Hepatocyte (in vitro differentiated cells): ENCODE measurements around the gene LUC7L2. TPM values are rescaled to one million over a fixed set of nuclear protein-coding genes. Genes with fewer than 3 reads are reported as not detected.

ENCODE experiments used
- DNase-seq: peaks from one replicate; pipeline ENCODE4 v3.0.0-alpha.2; 2016; ENCODE audit warnings: low spot score
- H2AFZ ChIP-seq: fragments of 200-600 bp; sonication (generic); 2 replicates; pipeline ENCODE4 v1.6.0; 2016; ENCODE audit warnings: antibody characterized with exemption, mild to moderate bottlenecking
- H3K27ac ChIP-seq: fragments of 200-600 bp; sonication (generic); 2 replicates; pipeline ENCODE4 v1.5.1; 2016; ENCODE audit warnings: mild to moderate bottlenecking
- H3K27me3 ChIP-seq: fragments of 200-600 bp; sonication (generic); 2 replicates; pipeline ENCODE4 v1.6.1; 2016
- H3K36me3 ChIP-seq: fragments of 200-600 bp; sonication (generic); replicated peaks from 2 replicates; pipeline ENCODE4 v1.5.1; 2016; ENCODE audit warnings: low read depth; ENCODE audit not compliant: insufficient read depth
- H3K4me1 ChIP-seq: fragments of 200-600 bp; sonication (generic); 2 replicates; pipeline ENCODE4 v1.5.1; 2016; ENCODE audit warnings: mild to moderate bottlenecking, moderate library complexity; ENCODE audit not compliant: insufficient read depth
- H3K4me2 ChIP-seq: fragments of 200-600 bp; sonication (generic); 2 replicates; pipeline ENCODE4 v1.6.0; 2016
- H3K4me3 ChIP-seq: fragments of 200-600 bp; sonication (generic); 2 replicates; pipeline ENCODE4 v1.5.1; 2016; ENCODE audit warnings: mild to moderate bottlenecking
- H3K79me2 ChIP-seq: fragments of 200-600 bp; sonication (generic); 2 replicates; pipeline ENCODE4 v1.6.0; 2017; ENCODE audit warnings: mild to moderate bottlenecking
- H3K9me2 ChIP-seq: fragments of 200-600 bp; sonication (generic); replicated peaks from 2 replicates; pipeline ENCODE4 v1.6.0; 2017; ENCODE audit warnings: mild to moderate bottlenecking; ENCODE audit not compliant: insufficient read depth
- H3K9me3 ChIP-seq: fragments of 200-600 bp; sonication (generic); 2 replicates; pipeline ENCODE4 v1.5.1; 2016; ENCODE audit warnings: low read depth, mild to moderate bottlenecking
- H4K20me1 ChIP-seq: fragments of 200-600 bp; sonication (generic); 2 replicates; pipeline ENCODE4 v1.6.0; 2016; ENCODE audit warnings: mild to moderate bottlenecking; ENCODE audit not compliant: insufficient read depth, poor library complexity, severe bottlenecking
- EZH2 ChIP-seq: fragments of 200-600 bp; sonication (generic); IDR thresholded peaks from 2 replicates; pipeline ENCODE4 v1.6.1; 2016; ENCODE audit warnings: antibody characterized with exemption, mild to moderate bottlenecking, borderline replicate concordance
- EZH2phosphoT487 ChIP-seq: fragments of 200-600 bp; sonication (generic); IDR thresholded peaks from one replicate; pipeline ENCODE4 v1.6.1; 2018; ENCODE audit warnings: antibody characterized with exemption, mild to moderate bottlenecking, low read depth, moderate library complexity; ENCODE audit not compliant: unreplicated experiment, severe bottlenecking
- WGBS: methylation state at CpG from one replicate; pipeline ENCODE4 v1.1.6; 2016; ENCODE audit warnings: low lambda C conversion rate; ENCODE audit errors: missing lambda C conversion rate; 5-methylcytosine and 5-hydroxymethylcytosine counted together
- polyA plus RNA-seq: library from polyadenylated mRNA; unstranded; fragments of >200 nt; fragmentation: Nextera tagmentation; extraction: Ambion mirVana; gene quantifications from 2 replicates; pipeline ENCODE4 v1.2.1, GENCODE V29; 2016
- total RNA-seq: library from RNA; depleted of rRNA; stranded (reverse); fragments of >200 nt; gene quantifications from 2 replicates; pipeline ENCODE4 v1.2.3, GENCODE V29; 2014
- TF ChIP-seq, protein P1 (sequence below): fragments of 200-600 bp; sonication (generic); IDR thresholded peaks from 2 replicates; pipeline ENCODE4 v1.5.1; 2016; ENCODE audit warnings: antibody characterized with exemption, mild to moderate bottlenecking; ENCODE audit not compliant: poor library complexity

The LUC7L2 gene
- total and polyA plus RNA-seq, 2 experiments from 2014 or later, result 68.6 to 76.4 TPM

DNA sequence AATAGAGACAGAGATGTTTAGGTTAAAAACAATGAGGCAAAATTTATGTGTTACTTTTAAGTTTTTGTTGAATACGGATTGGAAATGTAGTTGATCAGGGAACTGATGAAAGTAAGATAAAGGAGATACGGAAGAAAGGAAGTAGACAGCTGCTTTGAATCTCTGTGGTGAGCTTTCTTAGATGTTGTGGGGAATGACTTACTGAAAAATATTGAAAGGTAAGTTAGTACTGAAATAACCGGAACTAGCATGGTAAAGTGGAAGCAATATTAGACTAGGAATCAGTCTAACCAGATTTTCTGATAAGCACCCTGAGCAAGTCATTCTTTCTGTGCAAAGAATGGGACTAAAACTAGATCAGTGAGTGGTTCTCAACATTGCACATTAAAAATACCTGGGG, 34.8 kb downstream of the LUC7L2 start:
- Histone ChIP-seq H3K9me3 (no peaks in the 10 kb centered on the region), H3K36me3 (no peaks in the 10 kb centered on the region), H2AFZ (no peak overlapping the region), H3K27me3 (no peaks in the 10 kb centered on the region), H3K4me3 (no peak overlapping the region), H3K79me2 (peaks cover 89% of the 10 kb centered on the region), H3K4me1 (no peaks in the 10 kb centered on the region), H3K4me2 (no peak overlapping the region), H3K9me2 (no peaks in the 10 kb centered on the region), H3K27ac (no peak overlapping the region), H4K20me1 (peaks cover 31% of the 10 kb centered on the region)
- WGBS, result 93% methylated on average over 3 of the region's 3 CpGs
- TF ChIP-seq EZH2 (no peak), EZH2phosphoT487 (no peak)
- TF ChIP-seq, protein P1, sequence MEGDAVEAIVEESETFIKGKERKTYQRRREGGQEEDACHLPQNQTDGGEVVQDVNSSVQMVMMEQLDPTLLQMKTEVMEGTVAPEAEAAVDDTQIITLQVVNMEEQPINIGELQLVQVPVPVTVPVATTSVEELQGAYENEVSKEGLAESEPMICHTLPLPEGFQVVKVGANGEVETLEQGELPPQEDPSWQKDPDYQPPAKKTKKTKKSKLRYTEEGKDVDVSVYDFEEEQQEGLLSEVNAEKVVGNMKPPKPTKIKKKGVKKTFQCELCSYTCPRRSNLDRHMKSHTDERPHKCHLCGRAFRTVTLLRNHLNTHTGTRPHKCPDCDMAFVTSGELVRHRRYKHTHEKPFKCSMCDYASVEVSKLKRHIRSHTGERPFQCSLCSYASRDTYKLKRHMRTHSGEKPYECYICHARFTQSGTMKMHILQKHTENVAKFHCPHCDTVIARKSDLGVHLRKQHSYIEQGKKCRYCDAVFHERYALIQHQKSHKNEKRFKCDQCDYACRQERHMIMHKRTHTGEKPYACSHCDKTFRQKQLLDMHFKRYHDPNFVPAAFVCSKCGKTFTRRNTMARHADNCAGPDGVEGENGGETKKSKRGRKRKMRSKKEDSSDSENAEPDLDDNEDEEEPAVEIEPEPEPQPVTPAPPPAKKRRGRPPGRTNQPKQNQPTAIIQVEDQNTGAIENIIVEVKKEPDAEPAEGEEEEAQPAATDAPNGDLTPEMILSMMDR, result no peak
- no peak for DNase-seq

DNA sequence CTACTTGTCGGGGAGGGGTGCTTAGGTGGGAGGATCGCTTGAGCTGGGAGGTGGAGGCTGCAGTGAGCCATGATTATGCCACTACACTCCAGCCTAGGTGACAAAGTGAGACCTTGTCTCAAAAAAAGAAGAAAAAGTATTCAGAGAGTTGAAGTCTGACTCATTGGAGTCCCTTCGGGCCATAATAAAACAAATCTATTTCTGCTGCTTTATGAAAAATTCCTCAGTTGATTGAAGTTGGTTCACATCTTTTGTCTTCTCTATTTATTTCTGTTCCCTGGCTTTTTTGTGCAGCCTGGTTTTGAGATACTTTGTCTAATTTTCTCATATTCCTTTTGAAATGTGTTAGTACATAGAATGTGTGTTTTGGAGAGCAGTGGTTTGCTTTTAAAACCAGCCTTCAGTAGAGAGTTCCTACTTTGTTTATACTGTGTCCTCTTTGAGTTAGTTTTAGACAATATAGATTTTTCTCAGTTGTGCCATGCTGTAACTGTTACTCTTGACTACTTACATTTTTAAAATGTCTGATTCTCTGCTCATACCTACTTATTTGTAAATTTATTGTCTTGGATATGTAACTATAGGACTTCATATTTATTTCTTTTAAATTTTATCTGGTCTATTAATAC, 36.7 kb downstream of the LUC7L2 start:
- DNase-seq, result no peak
- H3K9me3 ChIP-seq, result no peaks in the 10 kb centered on the region
- H3K9me2 ChIP-seq, result no peaks in the 10 kb centered on the region
- H4K20me1 ChIP-seq, result peaks cover 24% of the 10 kb centered on the region
- peak overlapping the region; percentile 9 for H3K27ac ChIP-seq
- no peaks in the 10 kb centered on the region for H3K4me1 ChIP-seq
- H3K79me2 ChIP-seq, result peaks cover 78% of the 10 kb centered on the region
- no peaks in the 10 kb centered on the region for H3K27me3 ChIP-seq
- TF ChIP-seq EZH2, result no peak
- TF ChIP-seq EZH2phosphoT487, result no peak
- TF ChIP-seq, protein P1, result no peak
- H3K4me3 ChIP-seq, result no peak overlapping the region
- H2AFZ ChIP-seq, result no peak overlapping the region
- 94% methylated on average over 3 of the region's 3 CpGs for whole genome bisulfite sequencing
- no peak overlapping the region for H3K4me2 ChIP-seq
- no peaks in the 10 kb centered on the region for H3K36me3 ChIP-seq

DNA sequence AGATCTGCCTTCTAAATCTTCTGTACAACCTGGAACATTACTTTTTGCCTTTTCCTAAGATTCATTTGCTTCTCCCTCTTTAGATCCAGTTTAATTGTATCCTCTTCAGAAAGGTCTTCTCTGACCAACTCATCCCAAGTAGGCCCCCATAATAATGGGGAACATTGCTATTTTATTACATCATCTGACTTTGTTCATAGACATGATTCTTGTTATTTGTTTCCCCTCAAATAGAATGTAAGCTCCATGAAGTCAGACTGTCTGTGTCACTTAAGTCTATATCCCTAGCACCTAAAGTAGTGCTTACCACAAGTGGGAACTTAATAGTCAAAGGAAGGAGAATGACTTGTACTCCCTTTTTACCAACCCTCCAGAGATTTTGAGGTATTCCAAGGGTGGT, 37.5 kb downstream of the LUC7L2 start:
- Histone ChIP-seq H3K9me2 (no peaks in the 10 kb centered on the region), H3K4me3 (no peak overlapping the region), H3K27ac (no peak overlapping the region), H3K9me3 (no peaks in the 10 kb centered on the region), H3K4me1 (no peaks in the 10 kb centered on the region), H3K27me3 (no peaks in the 10 kb centered on the region), H2AFZ (no peak overlapping the region), H3K36me3 (no peaks in the 10 kb centered on the region), H3K4me2 (no peak overlapping the region), H3K79me2 (peaks cover 73% of the 10 kb centered on the region), H4K20me1 (peaks cover 24% of the 10 kb centered on the region)
- TF ChIP-seq EZH2phosphoT487 (no peak), EZH2 (no peak)
- TF ChIP-seq, protein P1, result no peak
- DNase-seq, result no peak
